CD4-positive, CD25-positive, alpha-beta regulatory T cell (primary cell): ENCODE results near the gene COG4. TPM values are rescaled to one million over a fixed set of nuclear protein-coding genes. Genes with fewer than 3 reads are reported as not detected.

ENCODE experiments used
- ATAC-seq, 2 donors: fragments of 150-1000 bp; cut with Tn5 transposase; one replicate each; pipeline ENCODE4 v1.10.0; 2021; ENCODE audit warnings: low read depth in 2 of 2, moderate number of reproducible peaks in 2 of 2, moderate library complexity in 1 of 2
- DNase-seq, 3 donors: peaks; one replicate each; pipeline versions ENCODE4 v3.0.0 to v3.0.0-alpha.2; 2012 to 2022; ENCODE audit warnings: mixed read lengths in 1 of 3
- H3K27ac ChIP-seq: one replicate; pipeline ENCODE4 v1.7.0; 2013; ENCODE audit warnings: mild to moderate bottlenecking, low read length; ENCODE audit not compliant: insufficient read depth, poor library complexity, severe bottlenecking
- H3K27me3 ChIP-seq: one replicate; pipeline ENCODE4 v1.7.0; 2013; ENCODE audit warnings: low read length; ENCODE audit not compliant: control insufficient read depth, insufficient read depth
- H3K36me3 ChIP-seq: one replicate; pipeline ENCODE4 v1.7.0; 2013; ENCODE audit warnings: mild to moderate bottlenecking, low read length, moderate library complexity; ENCODE audit not compliant: control insufficient read depth, insufficient read depth
- H3K4me1 ChIP-seq: 2 replicates; pipeline ENCODE4 v1.7.0; 2013; ENCODE audit warnings: mild to moderate bottlenecking, low read length; ENCODE audit not compliant: insufficient read depth, control insufficient read depth, poor library complexity, severe bottlenecking
- H3K4me3 ChIP-seq: one replicate; pipeline ENCODE4 v1.7.0; 2013; ENCODE audit warnings: low read depth, mild to moderate bottlenecking, low read length, moderate library complexity
- H3K9me3 ChIP-seq, 2 experiments: 1 replicate in 1 of 2; 2 replicates in 1 of 2; pipeline ENCODE4 v1.7.0; 2013; ENCODE audit warnings: low read length in 2 of 2, mild to moderate bottlenecking in 1 of 2, moderate library complexity in 1 of 2; ENCODE audit not compliant: control insufficient read depth in 2 of 2
- H3K27ac Mint-ChIP-seq, 3 donors: one replicate each; pipeline ENCODE4 v1.8.0; 2020 to 2022; ENCODE audit warnings: mild to moderate bottlenecking in 3 of 3, mixed read lengths in 3 of 3, moderate library complexity in 2 of 3
- H3K27me3 Mint-ChIP-seq: one replicate; pipeline ENCODE4 v1.8.0; 2022; ENCODE audit warnings: mild to moderate bottlenecking, mixed read lengths
- H3K36me3 Mint-ChIP-seq: one replicate; pipeline ENCODE4 v1.8.0; 2020; ENCODE audit warnings: mixed read lengths
- H3K4me1 Mint-ChIP-seq, 4 donors: one replicate each; pipeline ENCODE4 v1.8.0; 2020 to 2022; ENCODE audit warnings: mixed read lengths in 4 of 4, mild to moderate bottlenecking in 1 of 4
- H3K4me3 Mint-ChIP-seq, 4 donors: one replicate each; pipeline ENCODE4 v1.8.0; 2020 to 2022; ENCODE audit warnings: mild to moderate bottlenecking in 4 of 4, mixed read lengths in 4 of 4, moderate library complexity in 3 of 4
- H3K9me3 Mint-ChIP-seq, 7 donors: one replicate each; pipeline ENCODE4 v1.8.0; 2020 to 2022; ENCODE audit warnings: mixed read lengths in 7 of 7, mild to moderate bottlenecking in 3 of 7, moderate library complexity in 2 of 7
- polyA plus RNA-seq, 4 donors: library from polyadenylated mRNA; unstranded; fragments of 300-500 nt; fragmentation: Illumina TruSeq; gene quantifications; one replicate each; pipeline ENCODE4 v1.2.3, GENCODE V29; 2021
- total RNA-seq: library from RNA; stranded (reverse); gene quantifications from one replicate; pipeline ENCODE4 v1.2.3, GENCODE V29; 2022

The COG4 gene
- total and polyA plus RNA-seq, 5 donors from 2014 or later = 37.5 to 73.2 (median 49.1) TPM

GRCh38 chr16:70438969-70439862 lies 84.1 kb downstream of the COG4 start, which contains the start of gene ST3GAL2:
Gene ST3GAL2 (minus strand): TSS chr16:70439100. CDS start chr16:70398530, 40,570 bp downstream.
- Histone ChIP-seq H3K4me1 (peaks cover 29% of the 10 kb centered on the region), H3K9me3 (no peaks in the 10 kb centered on the region), H3K27me3 (no peaks in the 10 kb centered on the region), H3K36me3 (peaks cover 6% of the 10 kb centered on the region), H3K4me3 (peak within 1 kb of the TSS; percentile 89), H3K27ac (peak within 1 kb of the TSS; percentile 57)
- DNase-seq (peak; percentile 92 to 98 (median 93)), ATAC-seq (peak; percentile 97 to 99)
- Mint-ChIP-seq H3K27ac (peak within 1 kb of the TSS; percentile 95 to 97 (median 96)), H3K4me1 (peaks cover 4 to 46% (median 27%) of the 10 kb centered on the region in 4 donors), H3K4me3 (peak within 1 kb of the TSS; percentile 96 to 99 (median 98)), H3K9me3 (peaks cover 0 to 2% (median 0%) of the 10 kb centered on the region in 7 donors), H3K36me3 (peaks cover 3% of the 10 kb centered on the region), H3K27me3 (peaks cover 4% of the 10 kb centered on the region)

DNA sequence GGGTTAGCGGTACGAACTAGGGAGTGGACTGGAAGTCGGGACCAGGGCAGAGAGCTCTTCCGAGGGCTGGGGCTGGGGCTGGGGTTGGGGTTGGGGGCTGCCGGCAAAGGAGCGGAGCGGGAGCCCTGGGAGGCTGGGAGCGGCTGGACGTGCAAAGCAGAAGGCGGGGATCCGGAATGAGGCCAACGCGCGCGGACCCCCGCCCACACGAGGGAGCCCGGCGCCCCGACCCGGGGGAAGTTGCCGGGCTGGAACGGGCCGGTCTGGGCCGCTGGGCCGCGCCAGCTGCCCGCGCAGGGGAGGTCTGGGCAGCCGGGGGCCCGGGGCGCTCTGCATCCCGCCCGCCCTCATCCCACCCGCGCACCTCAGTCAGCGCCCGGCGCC lies 84.8 kb downstream of the COG4 start:
- no peak for DNase-seq
- no peak for ATAC-seq
- H3K4me1 Mint-ChIP-seq = peaks cover 4 to 53% (median 32%) of the 10 kb centered on the region in 4 donors
- Histone ChIP-seq H3K27ac (peak overlapping the region; percentile 57), H3K4me3 (peak overlapping the region; percentile 89), H3K36me3 (peaks cover 6% of the 10 kb centered on the region), H3K4me1 (peaks cover 32% of the 10 kb centered on the region), H3K9me3 (no peaks in the 10 kb centered on the region), H3K27me3 (no peaks in the 10 kb centered on the region)
- H3K36me3 Mint-ChIP-seq = peaks cover 8% of the 10 kb centered on the region
- peaks cover 0 to 2% (median 0%) of the 10 kb centered on the region in 7 donors for H3K9me3 Mint-ChIP-seq
- H3K27ac Mint-ChIP-seq = peak overlapping the region in 2 of 3 donors; percentile 93 to 95
- H3K4me3 Mint-ChIP-seq = peak overlapping the region; percentile 96 to 99 (median 98)
- H3K27me3 Mint-ChIP-seq = peaks cover under 1% of the 10 kb centered on the region

GRCh38 chr16:70437582-70438557 lies 85.5 kb downstream of the COG4 start:
- peak overlapping the region; percentile 89 for H3K4me3 ChIP-seq
- peak overlapping the region; percentile 96 to 99 (median 98) for H3K4me3 Mint-ChIP-seq
- peak overlapping the region; percentile 88 to 95 (median 93) for H3K27ac Mint-ChIP-seq
- H3K27ac ChIP-seq = peak overlapping the region; percentile 57
- H3K36me3 Mint-ChIP-seq = peaks cover 8% of the 10 kb centered on the region
- no peaks in the 10 kb centered on the region for H3K27me3 ChIP-seq
- H3K9me3 ChIP-seq = no peaks in the 10 kb centered on the region
- peaks cover 39% of the 10 kb centered on the region for H3K4me1 ChIP-seq
- no peaks in the 10 kb centered on the region for H3K27me3 Mint-ChIP-seq
- ATAC-seq (no peak), DNase-seq (no peak)
- peaks cover 6% of the 10 kb centered on the region for H3K36me3 ChIP-seq
- peaks cover 0 to 2% (median 0%) of the 10 kb centered on the region in 7 donors for H3K9me3 Mint-ChIP-seq
- H3K4me1 Mint-ChIP-seq = peaks cover 4 to 60% (median 37%) of the 10 kb centered on the region in 4 donors

GRCh38 chr16:70437017-70437581 lies 86.3 kb downstream of the COG4 start:
- ATAC-seq = no peak
- H3K9me3 Mint-ChIP-seq = peaks cover 0 to 2% (median 0%) of the 10 kb centered on the region in 7 donors
- peak overlapping the region; percentile 80 to 95 (median 93) for H3K27ac Mint-ChIP-seq
- peak overlapping the region; percentile 96 to 99 (median 98) for H3K4me3 Mint-ChIP-seq
- Histone ChIP-seq H3K27ac (peak overlapping the region; percentile 49), H3K4me1 (peaks cover 46% of the 10 kb centered on the region), H3K27me3 (no peaks in the 10 kb centered on the region), H3K4me3 (peak overlapping the region; percentile 89), H3K36me3 (peaks cover 6% of the 10 kb centered on the region), H3K9me3 (no peaks in the 10 kb centered on the region)
- no peaks in the 10 kb centered on the region for H3K27me3 Mint-ChIP-seq
- H3K4me1 Mint-ChIP-seq = peaks cover 4 to 68% (median 41%) of the 10 kb centered on the region in 4 donors
- H3K36me3 Mint-ChIP-seq = peaks cover 8% of the 10 kb centered on the region
- no peak for DNase-seq

DNA sequence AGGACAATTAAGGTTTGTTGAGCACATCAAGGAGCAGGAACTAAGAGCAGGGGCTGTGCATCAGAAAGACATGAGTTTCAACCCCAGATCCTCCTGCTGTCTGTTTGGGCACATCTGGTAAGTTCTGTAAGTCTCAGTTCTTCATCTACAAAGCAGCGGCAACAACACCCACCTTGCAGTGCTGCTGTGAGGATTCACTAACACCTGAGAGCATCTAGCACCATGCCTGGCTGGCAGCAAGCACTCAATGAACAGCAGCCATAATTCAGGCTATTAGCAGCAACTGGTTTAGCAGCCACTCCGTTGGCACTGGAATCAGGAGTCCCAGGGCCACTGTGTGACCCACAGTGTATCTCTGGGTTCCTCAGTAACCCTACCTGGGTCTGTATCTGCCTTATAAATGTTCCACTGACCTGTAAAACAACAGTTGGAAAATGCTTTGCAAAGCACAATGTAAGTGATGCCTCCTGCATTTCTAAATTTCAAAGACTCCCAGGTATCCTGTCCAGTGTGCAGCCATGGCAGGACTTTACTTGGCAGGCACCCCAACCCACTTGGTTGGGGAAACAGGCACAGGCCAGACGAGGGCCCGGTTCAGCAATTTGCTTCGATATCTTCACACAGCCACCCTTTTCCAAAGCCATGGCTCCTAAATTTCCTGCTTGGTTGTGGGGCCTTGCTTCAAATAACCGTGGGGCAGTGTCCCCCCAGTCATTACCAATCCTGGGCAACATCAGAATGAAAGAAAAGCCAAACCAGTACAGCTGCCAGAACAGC lies 88.7 kb downstream of the COG4 start:
- peak overlapping the region in 3 of 4 donors; percentile 11 to 71 (median 11) for H3K4me3 Mint-ChIP-seq
- no peak overlapping the region for H3K27ac ChIP-seq
- no peak overlapping the region for H3K4me3 ChIP-seq
- no peaks in the 10 kb centered on the region for H3K9me3 ChIP-seq
- peaks cover 4 to 87% (median 57%) of the 10 kb centered on the region in 4 donors for H3K4me1 Mint-ChIP-seq
- peaks cover 0 to 2% (median 0%) of the 10 kb centered on the region in 7 donors for H3K9me3 Mint-ChIP-seq
- DNase-seq = no peak
- H3K27ac Mint-ChIP-seq = peak overlapping the region in 2 of 3 donors; percentile 35 to 71
- H3K36me3 ChIP-seq = peaks cover 6% of the 10 kb centered on the region
- peaks cover 62% of the 10 kb centered on the region for H3K4me1 ChIP-seq
- H3K27me3 Mint-ChIP-seq = no peaks in the 10 kb centered on the region
- ATAC-seq = no peak
- H3K27me3 ChIP-seq = no peaks in the 10 kb centered on the region
- peaks cover 8% of the 10 kb centered on the region for H3K36me3 Mint-ChIP-seq

DNA sequence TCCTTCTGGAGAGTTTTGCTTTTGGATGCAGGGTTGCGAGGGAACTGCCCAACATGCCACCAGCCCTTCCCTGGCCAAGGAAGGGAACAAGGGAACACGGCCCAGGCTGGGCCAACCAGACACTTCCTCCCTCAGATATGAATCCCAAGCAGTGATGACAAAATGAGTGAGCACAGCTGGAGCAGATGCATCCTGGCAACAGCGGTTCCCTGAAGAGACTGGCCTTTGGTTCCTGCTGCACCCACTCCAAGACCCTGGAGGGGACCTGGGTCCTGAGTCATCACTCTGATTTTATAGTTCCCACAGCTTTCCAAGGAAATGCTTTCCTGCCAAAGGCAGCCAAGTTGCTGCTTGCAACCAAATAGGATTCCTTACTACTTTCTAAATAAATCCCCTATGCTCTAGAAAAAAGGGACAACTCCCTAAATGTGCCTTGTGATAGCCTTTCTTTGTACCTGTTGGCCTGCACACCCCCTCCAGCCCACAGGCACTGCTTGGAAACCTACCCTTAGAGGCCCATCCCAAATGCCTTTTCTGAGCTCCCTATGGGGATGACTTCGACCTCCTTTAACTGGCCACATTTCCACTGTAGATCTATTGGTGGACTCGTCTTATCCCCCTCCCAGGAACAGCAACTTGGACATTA lies 89.8 kb downstream of the COG4 start:
- Histone ChIP-seq H3K9me3 (no peaks in the 10 kb centered on the region), H3K4me3 (no peak overlapping the region), H3K27ac (no peak overlapping the region), H3K27me3 (no peaks in the 10 kb centered on the region), H3K36me3 (peaks cover 6% of the 10 kb centered on the region), H3K4me1 (peaks cover 64% of the 10 kb centered on the region)
- Mint-ChIP-seq H3K9me3 (peaks cover 0 to 2% (median 0%) of the 10 kb centered on the region in 7 donors), H3K4me1 (peaks cover 4 to 89% (median 61%) of the 10 kb centered on the region in 4 donors), H3K4me3 (peak overlapping the region in 3 of 4 donors; percentile 43 to 71 (median 49)), H3K27me3 (no peaks in the 10 kb centered on the region), H3K27ac (peak overlapping the region; percentile 54 to 91 (median 84)), H3K36me3 (peaks cover 8% of the 10 kb centered on the region)
- ATAC-seq (no peak), DNase-seq (no peak)
